ENCODE data around the gene PAOX.

Gene PAOX

DNA sequence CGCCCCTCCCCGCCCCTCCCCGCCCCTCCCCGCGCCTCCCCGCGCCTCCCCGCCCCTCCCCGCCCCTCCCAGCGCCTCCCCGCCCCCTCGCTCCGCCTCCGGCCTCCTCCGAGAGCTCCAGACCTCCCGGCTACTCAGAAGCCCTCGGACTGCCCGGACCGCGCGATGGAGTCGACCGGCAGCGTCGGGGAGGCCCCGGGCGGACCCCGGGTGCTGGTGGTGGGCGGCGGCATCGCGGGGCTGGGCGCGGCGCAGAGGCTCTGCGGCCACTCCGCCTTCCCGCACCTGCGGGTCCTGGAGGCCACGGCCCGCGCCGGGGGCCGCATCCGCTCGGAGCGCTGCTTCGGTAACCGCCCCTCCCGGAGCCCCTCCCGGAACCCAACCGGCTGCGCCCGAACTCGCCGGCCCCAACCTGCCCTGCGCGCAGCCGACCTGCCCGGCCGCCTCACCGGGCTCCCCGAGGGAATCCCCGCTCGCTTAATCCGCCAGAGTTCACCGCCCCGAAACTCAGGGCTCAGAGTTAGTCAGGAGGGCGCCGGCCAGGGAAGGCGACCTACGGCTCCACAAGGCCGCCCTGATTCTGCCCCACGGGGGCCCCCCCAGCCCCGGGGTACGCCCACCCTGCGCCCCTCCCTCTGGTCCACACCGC lies at the start of gene PAOX:
Gene PAOX (plus strand): TSS at position 111 of the 649 bp plus-strand sequence. CDS start 55 bp downstream, at position 166.
- no peak for TF ChIP-seq JUND (IDR thresholded peaks at IDR 0.05; ENCODE audit: low read depth)
- DNase-seq (ENCODE audit: low read depth in 1 of 2, low spot score in 1 of 2) = peak; percentile 70 to 85
- in situ Hi-C loops (cut with HindIII; ENCODE audit: low pct_unique_long_range_greater_than_20kb, low sequenced_read_pairs) = no loop called here

- peak; percentile 84 to 92 for DNase-seq (ENCODE audit: low read depth in 1 of 2, low spot score in 1 of 2)
- no peak for TF ChIP-seq JUND (IDR thresholded peaks at IDR 0.05; ENCODE audit: low read depth)
- in situ Hi-C loops (cut with HindIII; ENCODE audit: low pct_unique_long_range_greater_than_20kb, low sequenced_read_pairs) = no loop called here
Observed at GRCh38 chr10:133329491-133330202, 49.4 kb upstream of the PAOX start.

DNA sequence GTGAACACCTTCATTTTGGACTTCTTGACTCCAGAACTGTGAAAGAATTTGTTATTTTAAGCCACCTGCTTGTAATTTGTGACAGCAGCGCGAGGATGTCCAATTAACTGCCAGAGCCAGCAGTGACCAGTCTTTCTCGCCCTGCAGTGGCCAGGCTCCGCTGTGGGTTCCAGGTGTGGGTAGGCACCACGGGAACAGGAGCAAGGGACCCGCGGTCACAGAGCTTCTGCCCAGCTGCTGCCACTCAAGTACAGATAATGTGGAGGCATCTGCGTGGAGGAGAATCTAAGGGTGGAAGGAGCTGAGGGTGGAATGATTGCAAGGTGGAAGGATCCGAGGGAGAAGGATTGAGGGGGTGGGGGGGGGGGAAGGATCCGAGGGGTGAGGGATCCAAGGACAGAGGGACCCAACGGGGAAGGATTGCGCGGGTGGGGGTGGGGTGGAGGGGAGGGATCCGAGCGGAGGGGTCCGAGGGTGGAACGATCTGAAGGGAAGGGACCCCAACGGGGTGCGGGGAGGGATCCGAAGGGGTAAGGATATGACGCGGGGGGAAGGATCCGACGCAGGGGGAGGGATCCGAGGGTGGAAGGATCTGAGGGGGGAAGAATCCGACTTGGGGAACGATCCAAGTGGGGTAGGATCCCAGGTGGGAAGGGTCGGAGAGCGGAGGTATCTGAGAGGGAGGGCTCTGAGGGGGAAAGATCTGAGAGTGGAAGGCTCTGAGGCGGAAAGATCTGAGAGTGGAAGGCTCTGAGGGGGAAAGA lies 45.9 kb upstream of the PAOX start:
- TF ChIP-seq JUND (IDR thresholded peaks at IDR 0.05; ENCODE audit: low read depth) = no peak
- in situ Hi-C loops (cut with HindIII; ENCODE audit: low pct_unique_long_range_greater_than_20kb, low sequenced_read_pairs) = no loop called here
- no peak for DNase-seq (ENCODE audit: low read depth in 1 of 2, low spot score in 1 of 2)

DNA sequence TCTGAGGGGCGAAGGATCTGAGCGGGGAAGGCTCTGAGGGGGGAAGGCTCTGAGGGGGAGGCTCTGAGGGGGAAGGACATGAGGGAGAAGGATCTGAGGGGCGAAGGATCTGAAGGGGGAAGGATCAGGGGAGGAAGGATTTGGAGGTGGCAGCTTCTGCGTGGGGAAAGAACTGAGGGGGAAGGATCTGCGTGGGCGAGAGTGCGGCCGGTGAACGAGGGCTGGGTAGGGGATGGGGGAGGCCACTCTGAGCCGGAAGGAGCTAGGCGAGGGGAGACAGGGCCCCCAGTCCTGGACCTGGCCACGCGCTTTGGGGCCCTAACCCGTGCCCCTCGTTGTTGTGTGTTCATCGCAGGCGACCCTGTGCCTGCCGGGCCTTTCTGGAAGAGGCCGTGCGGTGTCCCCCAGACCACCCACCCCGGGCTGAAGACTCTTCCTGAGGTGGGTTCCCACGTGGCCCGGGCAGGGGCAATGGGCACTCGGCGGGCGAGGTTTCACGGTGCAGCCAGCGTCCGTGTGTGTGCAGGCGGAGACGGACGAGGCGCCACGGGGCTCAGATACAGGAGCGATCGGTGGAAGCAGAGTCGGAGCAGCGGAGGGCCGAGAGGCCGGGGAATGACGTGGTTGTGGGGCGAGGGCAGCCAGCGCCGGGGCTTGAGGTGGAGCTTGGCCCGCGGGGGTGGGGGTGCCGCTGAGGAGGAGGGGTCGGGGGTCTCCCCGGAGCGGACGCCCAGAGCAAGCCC lies 44.4 kb upstream of the PAOX start:
- no peak for TF ChIP-seq JUND (IDR thresholded peaks at IDR 0.05; ENCODE audit: low read depth)
- in situ Hi-C loops (cut with HindIII; ENCODE audit: low pct_unique_long_range_greater_than_20kb, low sequenced_read_pairs) = no loop called here
- DNase-seq (ENCODE audit: low read depth in 1 of 2, low spot score in 1 of 2) = no peak

- no peak for TF ChIP-seq JUND (IDR thresholded peaks at IDR 0.05; ENCODE audit: low read depth)
- in situ Hi-C loops (cut with HindIII; ENCODE audit: low pct_unique_long_range_greater_than_20kb, low sequenced_read_pairs) = no loop called here
- no peak for DNase-seq (ENCODE audit: low read depth in 1 of 2, low spot score in 1 of 2)
Observed at GRCh38 chr10:133335246-133336117, 43.6 kb upstream of the PAOX start.

- in situ Hi-C loops (cut with HindIII; ENCODE audit: low pct_unique_long_range_greater_than_20kb, low sequenced_read_pairs) = no loop called here
- no peak for TF ChIP-seq JUND (IDR thresholded peaks at IDR 0.05; ENCODE audit: low read depth)
- DNase-seq (ENCODE audit: low read depth in 1 of 2, low spot score in 1 of 2) = no peak
Observed at GRCh38 chr10:133336118-133336576, 42.9 kb upstream of the PAOX start.

- DNase-seq (ENCODE audit: low read depth in 1 of 2, low spot score in 1 of 2) = no peak
- in situ Hi-C loops (cut with HindIII; ENCODE audit: low pct_unique_long_range_greater_than_20kb, low sequenced_read_pairs) = no loop called here
- no peak for TF ChIP-seq JUND (IDR thresholded peaks at IDR 0.05; ENCODE audit: low read depth)
Observed at GRCh38 chr10:133336577-133337369, 42.3 kb upstream of the PAOX start, which contains the start of gene CALY. Gene CALY (minus strand): TSS chr10:133336896. CDS start chr10:133328989, 7,907 bp downstream.

GRCh38 chr10:133337370-133337725 lies 41.7 kb upstream of the PAOX start:
- DNase-seq (ENCODE audit: low read depth in 1 of 2, low spot score in 1 of 2) = no peak
- no peak for TF ChIP-seq JUND (IDR thresholded peaks at IDR 0.05; ENCODE audit: low read depth)
- in situ Hi-C loops (cut with HindIII; ENCODE audit: low pct_unique_long_range_greater_than_20kb, low sequenced_read_pairs) = no loop called here

DNA sequence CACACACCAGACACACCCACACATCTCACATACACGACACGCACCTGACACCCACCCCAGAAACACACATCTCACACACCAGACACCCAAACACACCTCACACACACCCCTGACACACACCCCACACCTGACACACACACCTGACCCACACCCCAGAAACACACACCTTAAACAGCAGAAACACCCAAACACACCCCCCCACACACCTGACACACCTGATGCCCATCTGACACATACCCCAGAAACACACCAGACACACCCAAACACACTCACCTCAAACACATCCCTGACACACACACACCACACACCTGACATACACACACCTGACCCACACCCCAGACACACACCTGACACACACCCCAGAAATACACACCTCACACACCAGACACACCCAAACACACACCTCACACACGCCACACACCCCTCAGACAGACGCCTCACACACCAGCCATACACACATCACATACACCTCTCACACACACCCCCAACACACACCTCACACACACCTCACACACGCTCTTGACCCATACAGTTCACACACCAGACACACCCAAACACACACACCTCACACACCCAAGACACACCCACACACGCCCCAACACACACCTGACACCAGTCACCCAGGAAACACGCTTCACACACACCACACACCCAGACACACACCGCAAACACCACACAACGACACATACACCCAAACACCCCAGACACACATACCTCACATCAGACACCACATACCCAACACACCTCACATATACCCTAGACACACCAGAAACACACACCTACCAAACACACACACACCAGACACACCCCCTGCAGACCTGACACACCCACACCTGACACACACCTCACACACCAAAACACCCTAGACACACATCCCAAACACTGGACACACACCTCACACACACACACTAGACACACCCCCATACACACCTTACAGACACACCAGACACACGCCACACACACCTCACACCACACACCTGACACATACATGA lies 40.7 kb upstream of the PAOX start:
- DNase-seq (ENCODE audit: low read depth in 1 of 2, low spot score in 1 of 2) = no peak
- in situ Hi-C loops (cut with HindIII; ENCODE audit: low pct_unique_long_range_greater_than_20kb, low sequenced_read_pairs) = no loop called here
- TF ChIP-seq JUND (IDR thresholded peaks at IDR 0.05; ENCODE audit: low read depth) = no peak

All from T47D (cell line).